ENCODE results near the gene TCF4. TPM values are rescaled to one million over a fixed set of nuclear protein-coding genes. Genes with fewer than 3 reads are reported as not detected.

TCF4 gene
- total RNA-seq, 4 donors from 2014 or later: 60.9 to 98.4 (median 83.4) TPM

DNA sequence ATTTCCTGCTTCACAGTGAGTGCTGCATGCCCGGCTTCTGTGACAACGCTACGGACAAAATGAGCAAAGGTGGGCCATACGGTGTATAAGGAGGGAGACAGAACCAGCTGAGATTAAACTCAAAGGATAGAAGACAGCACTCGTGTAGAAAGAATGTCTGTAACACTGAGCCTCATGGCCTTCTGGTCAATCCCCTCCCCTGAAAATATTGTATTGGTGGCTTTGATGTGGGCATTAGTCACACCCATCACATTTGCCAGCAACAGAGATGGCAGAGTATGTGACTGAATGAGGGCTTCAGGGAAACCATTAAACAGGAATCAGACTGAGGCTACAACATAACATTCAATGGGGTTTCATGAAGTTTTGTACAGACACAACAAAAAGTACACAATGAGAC lies 341.0 kb downstream of the TCF4 start:
- WGBS, 2 donors: 86 to 88% methylated on average over 5 of the region's 5 CpGs
- no peak overlapping the region for H3K4me3 ChIP-seq (ENCODE audit: low read depth, poor library complexity, severe bottlenecking)
- no peak for DNase-seq (ENCODE audit: low spot score in 2 of 2)
- TF ChIP-seq POLR2A (IDR thresholded peaks at IDR 0.05): no peak
- TF ChIP-seq, protein P1, sequence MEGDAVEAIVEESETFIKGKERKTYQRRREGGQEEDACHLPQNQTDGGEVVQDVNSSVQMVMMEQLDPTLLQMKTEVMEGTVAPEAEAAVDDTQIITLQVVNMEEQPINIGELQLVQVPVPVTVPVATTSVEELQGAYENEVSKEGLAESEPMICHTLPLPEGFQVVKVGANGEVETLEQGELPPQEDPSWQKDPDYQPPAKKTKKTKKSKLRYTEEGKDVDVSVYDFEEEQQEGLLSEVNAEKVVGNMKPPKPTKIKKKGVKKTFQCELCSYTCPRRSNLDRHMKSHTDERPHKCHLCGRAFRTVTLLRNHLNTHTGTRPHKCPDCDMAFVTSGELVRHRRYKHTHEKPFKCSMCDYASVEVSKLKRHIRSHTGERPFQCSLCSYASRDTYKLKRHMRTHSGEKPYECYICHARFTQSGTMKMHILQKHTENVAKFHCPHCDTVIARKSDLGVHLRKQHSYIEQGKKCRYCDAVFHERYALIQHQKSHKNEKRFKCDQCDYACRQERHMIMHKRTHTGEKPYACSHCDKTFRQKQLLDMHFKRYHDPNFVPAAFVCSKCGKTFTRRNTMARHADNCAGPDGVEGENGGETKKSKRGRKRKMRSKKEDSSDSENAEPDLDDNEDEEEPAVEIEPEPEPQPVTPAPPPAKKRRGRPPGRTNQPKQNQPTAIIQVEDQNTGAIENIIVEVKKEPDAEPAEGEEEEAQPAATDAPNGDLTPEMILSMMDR (IDR thresholded peaks at IDR 0.05): no peak
- intact Hi-C loops (cut with DNase I; ENCODE audit: low total_unique reads): no loop called here

DNA sequence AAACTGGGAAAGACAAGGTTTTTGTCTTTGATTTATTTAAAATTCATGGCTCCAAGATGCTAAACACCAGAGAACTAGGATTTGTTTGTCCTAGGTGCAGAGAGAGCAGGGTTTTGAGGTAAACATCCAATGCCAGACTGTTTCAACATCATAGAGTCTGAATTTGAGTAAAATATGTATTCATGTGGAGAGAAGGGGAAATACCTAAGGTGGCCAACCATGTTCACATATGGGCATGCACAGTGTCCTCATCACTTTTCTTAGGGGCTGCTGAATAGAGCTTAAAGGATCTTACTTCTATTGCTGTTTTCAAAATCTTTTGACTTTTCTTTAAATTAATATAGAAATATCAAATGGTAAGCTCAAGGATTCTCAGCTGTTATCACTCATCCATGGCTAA lies 341.7 kb downstream of the TCF4 start:
- intact Hi-C loops (cut with DNase I; ENCODE audit: low total_unique reads): no loop called here
- TF ChIP-seq, protein P1 (IDR thresholded peaks at IDR 0.05): no peak
- no peak for TF ChIP-seq POLR2A (IDR thresholded peaks at IDR 0.05)
- H3K4me3 ChIP-seq (ENCODE audit: low read depth, poor library complexity, severe bottlenecking): no peak overlapping the region
- DNase-seq (ENCODE audit: low spot score in 2 of 2): no peak

DNA sequence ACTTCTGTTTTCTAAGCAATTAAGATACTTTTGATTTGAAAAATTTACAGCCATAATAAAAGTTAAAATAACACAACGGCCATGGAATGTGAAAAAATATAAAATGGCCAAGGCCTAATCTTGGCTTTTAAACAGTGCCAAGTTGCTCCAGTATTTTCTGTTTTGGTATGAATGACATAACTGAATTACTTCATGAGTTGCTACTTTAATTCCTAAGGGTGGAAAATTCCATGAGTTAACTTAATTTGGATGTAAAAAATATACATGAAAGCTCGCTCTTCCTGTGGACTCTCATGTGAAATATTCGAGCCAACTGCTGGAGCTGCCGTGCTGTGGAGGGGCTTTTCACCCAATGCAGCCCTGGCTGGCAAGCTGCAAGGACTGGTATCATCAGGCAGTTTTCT lies 342.8 kb downstream of the TCF4 start:
- DNase-seq (ENCODE audit: low spot score in 2 of 2): no peak
- TF ChIP-seq POLR2A (IDR thresholded peaks at IDR 0.05): no peak
- 53 to 57% methylated on average over 4 of the region's 4 CpGs for WGBS, 2 donors
- intact Hi-C loops (cut with DNase I; ENCODE audit: low total_unique reads): no loop called here
- no peak overlapping the region for H3K4me3 ChIP-seq (ENCODE audit: low read depth, poor library complexity, severe bottlenecking)

DNA sequence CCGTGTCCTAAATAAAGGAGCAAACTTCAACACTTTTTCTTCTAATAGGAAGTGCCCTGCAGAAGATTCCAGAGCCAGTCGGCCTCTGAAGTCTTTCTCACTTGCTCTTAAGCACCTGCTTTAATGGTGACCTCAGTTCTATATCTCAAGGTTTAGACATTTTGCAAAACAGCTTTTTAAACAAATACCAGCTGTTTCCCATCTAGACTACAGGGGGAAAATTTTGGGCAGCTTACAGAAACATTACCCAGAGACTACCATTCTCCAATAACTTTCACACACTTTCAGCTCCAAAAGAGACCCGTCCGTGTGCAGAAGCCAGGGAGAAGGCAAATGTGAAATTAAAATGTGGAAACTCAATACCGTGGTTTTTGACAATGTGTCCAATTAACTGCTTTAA lies 343.4 kb downstream of the TCF4 start:
- DNase-seq (ENCODE audit: low spot score in 2 of 2): no peak
- 48 to 49% methylated on average over 5 of the region's 5 CpGs for WGBS, 2 donors
- H3K4me3 ChIP-seq (ENCODE audit: low read depth, poor library complexity, severe bottlenecking): no peak overlapping the region
- intact Hi-C loops (cut with DNase I; ENCODE audit: low total_unique reads): no loop called here
- TF ChIP-seq POLR2A (IDR thresholded peaks at IDR 0.05): no peak
- TF ChIP-seq, protein P1 (IDR thresholded peaks at IDR 0.05): no peak

DNA sequence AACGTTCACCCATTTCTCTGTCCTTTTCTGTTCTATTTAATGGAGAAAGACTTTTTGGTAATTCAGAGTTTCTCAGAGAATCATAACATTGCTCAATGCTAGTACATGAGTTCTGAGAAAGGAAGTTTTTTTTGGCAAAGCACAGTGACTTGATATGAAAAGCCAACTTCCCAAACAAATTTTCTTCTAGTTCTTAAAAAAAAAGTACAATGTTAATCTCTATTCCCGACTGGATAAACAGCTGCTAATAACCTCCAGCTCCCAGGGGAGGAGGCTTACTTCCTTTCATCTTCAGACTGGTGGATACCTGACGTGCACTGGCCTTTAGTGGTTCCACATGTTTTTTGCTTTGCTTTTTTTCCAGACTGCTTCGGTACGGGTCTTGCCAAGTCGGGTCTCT lies 344.1 kb downstream of the TCF4 start:
- intact Hi-C loops (cut with DNase I; ENCODE audit: low total_unique reads): no loop called here
- TF ChIP-seq, protein P1 (IDR thresholded peaks at IDR 0.05): no peak
- no peak for TF ChIP-seq POLR2A (IDR thresholded peaks at IDR 0.05)
- H3K4me3 ChIP-seq (ENCODE audit: low read depth, poor library complexity, severe bottlenecking): no peak overlapping the region
- peak in 1 of 2 donors; percentile 48 for DNase-seq (ENCODE audit: low spot score in 2 of 2)
- 39 to 55% methylated on average over 6 of the region's 6 CpGs for WGBS, 2 donors

DNA sequence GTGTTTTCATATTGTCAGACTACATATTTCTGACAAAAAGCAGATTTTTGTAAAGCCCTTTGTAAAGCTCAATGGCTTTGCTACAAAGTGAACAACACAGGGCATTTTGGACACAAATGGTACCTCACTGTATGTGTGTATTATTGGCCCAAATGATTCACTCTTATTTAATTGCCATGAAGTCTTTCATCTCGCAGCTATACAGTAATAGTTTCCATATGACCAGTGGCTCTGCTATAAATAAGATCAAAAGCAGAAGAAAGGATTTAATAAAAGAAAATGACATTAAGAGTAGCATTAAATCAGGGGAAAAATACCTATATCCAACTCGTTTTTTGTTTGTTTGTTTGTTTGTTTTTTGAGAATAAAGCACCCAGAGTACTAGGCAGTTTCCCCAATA lies 344.7 kb downstream of the TCF4 start:
- DNase-seq (ENCODE audit: low spot score in 2 of 2): no peak
- intact Hi-C loops (cut with DNase I; ENCODE audit: low total_unique reads): no loop called here
- WGBS, 2 donors: 57 to 66% methylated on average over 2 of the region's 2 CpGs

More for the DNA sequence above, 344.7 kb downstream of the TCF4 start:
- H3K4me3 ChIP-seq (ENCODE audit: low read depth, poor library complexity, severe bottlenecking): no peak overlapping the region
- TF ChIP-seq, protein P1 (IDR thresholded peaks at IDR 0.05): no peak
- TF ChIP-seq POLR2A (IDR thresholded peaks at IDR 0.05): no peak
